DMS153 treated with DMSO at 0.1 percent for 48 hours (cell line): Measurements from ENCODE around the gene ZBTB37.
"Not testable (repeated sequence)": the region's sequence is repeated elsewhere in the genome, so short reads cannot be mapped to it uniquely, and the experiment has no call there.

Experiments used
- DNase-seq: peaks from one replicate; lab custom pipeline; 2025; ENCODE audit not compliant: unreplicated experiment; lab: John Stamatoyannopoulos, UW

The ZBTB37 gene

GRCh38 chr1:173865468-173866164 is 2.6 kb upstream of the ZBTB37 start:
- DNase-seq = no peak

- DNase-seq = no peak
These were observed 1.6 kb upstream of the ZBTB37 start for GRCh38 chr1:173866413-173867115.

- DNase-seq = no peak
These were observed 933 bp upstream of the ZBTB37 start for GRCh38 chr1:173867141-173867752.

GRCh38 chr1:173867753-173868265 is 371 bp upstream of the ZBTB37 start, which contains the start of gene GAS5:
Gene GAS5, minus strand, starts transcription at chr1:173867989.
- peak; percentile 99 for DNase-seq

- DNase-seq = no peak
These were observed 810 bp downstream of the ZBTB37 start for GRCh38 chr1:173869021-173869359.

- DNase-seq = no peak
These were observed 2.3 kb downstream of the ZBTB37 start for GRCh38 chr1:173870252-173871075.

- no peak for DNase-seq
These were observed 2.9 kb downstream of the ZBTB37 start for GRCh38 chr1:173871091-173871490.

- DNase-seq = no peak
These were observed 3.3 kb downstream of the ZBTB37 start for GRCh38 chr1:173871500-173871899.

- DNase-seq = no peak
These were observed 8.6 kb downstream of the ZBTB37 start for GRCh38 chr1:173876732-173877131.

GRCh38 chr1:173878251-173878650 is 10.1 kb downstream of the ZBTB37 start:
- DNase-seq = no peak

GRCh38 chr1:173881117-173881516 is 12.9 kb downstream of the ZBTB37 start:
- not testable (repeated sequence) for DNase-seq

- DNase-seq = no peak
These were observed 16.5 kb downstream of the ZBTB37 start for GRCh38 chr1:173884701-173885100.

GRCh38 chr1:173886746-173887611 is 18.8 kb downstream of the ZBTB37 start:
- DNase-seq = no peak

- DNase-seq = no peak
These were observed 19.4 kb downstream of the ZBTB37 start for GRCh38 chr1:173887627-173888026.

- DNase-seq = no peak
These were observed 20.6 kb downstream of the ZBTB37 start for GRCh38 chr1:173888749-173889148.

- no peak for DNase-seq
These were observed 21.7 kb downstream of the ZBTB37 start for GRCh38 chr1:173889885-173890284.

- no peak for DNase-seq
These were observed 25.4 kb downstream of the ZBTB37 start for GRCh38 chr1:173893611-173894010.

- DNase-seq = no peak
These were observed 26.0 kb downstream of the ZBTB37 start for GRCh38 chr1:173894189-173894588.

GRCh38 chr1:173900427-173900826 is 32.2 kb downstream of the ZBTB37 start:
- DNase-seq = no peak

GRCh38 chr1:173900992-173901391 is 32.8 kb downstream of the ZBTB37 start:
- DNase-seq = no peak
